ENCODE results near the gene SLC30A7. TPM values are rescaled to one million over a fixed set of nuclear protein-coding genes. Genes with fewer than 3 reads are reported as not detected.
"Not testable (repeated sequence)": the region's sequence is repeated elsewhere in the genome, so short reads cannot be mapped to it uniquely, and the experiment has no call there.

Gene SLC30A7
- total and polyA plus RNA-seq, 5 donors: 2.1 to 12.3 (median 9.1) TPM

DNA sequence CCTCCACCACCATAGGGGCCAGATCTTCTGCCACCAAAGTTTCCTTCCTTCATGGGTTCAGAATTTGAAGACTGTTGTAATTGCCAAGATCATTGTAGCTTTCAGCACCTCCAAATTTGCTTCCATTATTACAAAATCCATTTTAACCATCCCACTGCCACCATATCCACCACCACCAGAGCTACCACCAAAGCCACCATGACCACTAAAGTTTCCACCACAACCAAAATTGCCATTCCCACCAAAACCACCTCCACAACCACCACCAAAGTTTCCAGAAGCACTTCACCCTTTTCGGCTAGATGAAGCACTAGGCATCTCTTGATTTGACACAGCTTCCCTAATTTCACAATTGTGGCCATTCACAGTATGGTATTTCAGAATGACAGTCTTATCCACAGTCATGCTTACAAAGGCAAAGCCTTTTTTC lies 45.2 kb downstream of the SLC30A7 start:
- Histone ChIP-seq H3K9me3 (ENCODE audit: control insufficient read depth, low read length) (no peaks in the 10 kb centered on the region), H3K4me1 (ENCODE audit: control insufficient read depth, insufficient read depth, low read length) (no peaks in the 10 kb centered on the region), H3K4me3 (ENCODE audit: low read length) (no peak overlapping the region), H3K27ac (ENCODE audit: low read length) (no peak overlapping the region), H3K27me3 (ENCODE audit: control insufficient read depth, insufficient read depth) (no peaks in the 10 kb centered on the region)
- WGBS: 86% methylated on average over 1 of the region's 1 CpG
- ATAC-seq (no peak), DNase-seq (no peak)
- intact Hi-C loops (cut with DNase I): no loop called here

DNA sequence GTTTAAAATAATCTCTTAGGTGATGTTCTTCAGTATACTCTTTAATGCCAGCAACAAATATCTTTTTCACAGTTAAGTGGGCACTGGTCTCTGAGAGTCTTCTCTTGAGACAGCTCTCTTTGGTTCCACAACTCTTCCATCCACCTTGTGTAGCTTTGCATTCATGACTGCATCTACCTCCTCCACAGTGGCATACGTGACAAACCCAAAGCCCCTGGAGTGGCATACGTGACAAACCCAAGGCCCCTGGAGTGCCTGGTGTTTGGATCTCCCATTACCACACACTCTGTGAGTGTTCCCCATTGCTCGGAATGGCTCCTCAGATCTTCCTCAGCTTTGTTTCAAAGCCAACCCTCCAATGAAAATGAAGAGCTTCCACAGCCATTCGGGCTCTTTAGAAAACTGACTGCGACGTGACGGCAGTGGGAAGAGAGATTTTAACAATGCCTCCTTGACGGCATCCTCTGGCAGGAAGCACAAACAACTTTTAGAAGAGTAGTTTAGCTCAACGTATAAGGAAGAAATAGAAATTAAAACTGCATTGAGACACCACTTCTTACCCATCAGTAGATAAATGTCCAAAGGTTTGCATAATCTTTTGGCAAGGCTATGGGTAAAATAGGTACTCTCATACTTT lies 45.8 kb downstream of the SLC30A7 start:
- WGBS: 94% methylated on average over 9 of the region's 9 CpGs
- Histone ChIP-seq H3K4me1 (ENCODE audit: control insufficient read depth, insufficient read depth, low read length) (no peaks in the 10 kb centered on the region), H3K4me3 (ENCODE audit: low read length) (no peak overlapping the region), H3K27me3 (ENCODE audit: control insufficient read depth, insufficient read depth) (no peaks in the 10 kb centered on the region), H3K27ac (ENCODE audit: low read length) (no peak overlapping the region), H3K9me3 (ENCODE audit: control insufficient read depth, low read length) (no peaks in the 10 kb centered on the region)
- ATAC-seq: no peak
- intact Hi-C loops (cut with DNase I): no loop called here
- DNase-seq: no peak

DNA sequence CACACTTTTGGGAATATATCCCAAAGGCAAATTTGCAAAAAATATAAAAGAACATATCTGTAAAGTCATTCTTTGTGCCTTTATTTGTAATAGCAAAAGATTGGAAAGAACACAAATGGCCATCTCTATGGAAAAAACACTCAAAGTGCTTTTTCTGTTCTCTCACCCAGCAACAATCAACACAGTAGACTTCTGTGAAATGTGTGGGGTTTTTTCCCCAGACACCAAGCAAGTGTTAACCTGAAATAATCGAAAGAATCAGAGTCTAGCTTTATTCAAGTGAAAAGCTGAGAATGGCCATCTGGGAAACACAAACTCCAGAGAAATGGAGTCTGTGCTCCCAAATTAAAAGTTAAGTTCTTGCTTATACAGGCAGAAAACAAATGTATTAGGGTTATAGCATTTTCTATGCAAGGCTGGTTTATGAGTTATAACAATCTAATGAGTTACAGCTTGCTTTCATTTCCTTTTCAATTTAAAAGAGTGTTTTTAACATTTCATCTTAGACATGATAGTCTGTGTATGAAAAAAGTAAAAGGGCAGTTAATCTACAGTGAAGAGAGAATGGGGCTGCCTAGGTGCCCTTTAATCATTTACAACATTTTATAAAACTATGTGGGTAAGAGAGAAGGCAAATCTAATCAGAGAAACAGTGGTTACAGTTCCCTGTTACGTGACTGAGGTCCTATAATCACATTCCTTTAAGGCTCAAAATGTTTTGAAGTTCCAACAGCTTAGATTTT lies 46.6 kb downstream of the SLC30A7 start:
- ATAC-seq (no peak), DNase-seq (no peak)
- 88% methylated on average over 2 of the region's 2 CpGs for WGBS
- Histone ChIP-seq H3K4me3 (ENCODE audit: low read length) (no peak overlapping the region), H3K27me3 (ENCODE audit: control insufficient read depth, insufficient read depth) (no peaks in the 10 kb centered on the region), H3K27ac (ENCODE audit: low read length) (no peak overlapping the region), H3K9me3 (ENCODE audit: control insufficient read depth, low read length) (no peaks in the 10 kb centered on the region), H3K4me1 (ENCODE audit: control insufficient read depth, insufficient read depth, low read length) (no peaks in the 10 kb centered on the region)
- intact Hi-C loops (cut with DNase I): no loop called here

DNA sequence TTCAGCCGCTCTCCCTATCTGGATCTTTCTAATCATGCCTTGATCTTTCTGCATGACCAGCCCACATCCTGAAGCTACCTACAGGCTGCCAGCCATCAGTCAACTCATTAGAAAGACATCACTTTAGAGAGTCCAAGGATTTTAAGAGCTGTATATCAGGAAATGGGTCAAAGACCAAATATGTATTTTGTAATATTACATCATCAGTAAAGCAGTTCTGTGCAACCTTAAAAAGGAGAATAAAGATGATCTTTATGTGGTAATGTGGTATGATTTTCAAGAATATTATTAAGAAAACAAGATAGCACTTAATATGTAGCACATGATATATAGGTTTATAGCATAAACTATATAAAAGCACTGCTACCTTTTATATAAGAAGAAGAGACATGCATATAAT lies 47.6 kb downstream of the SLC30A7 start:
- Histone ChIP-seq H3K9me3 (ENCODE audit: control insufficient read depth, low read length) (no peaks in the 10 kb centered on the region), H3K27me3 (ENCODE audit: control insufficient read depth, insufficient read depth) (no peaks in the 10 kb centered on the region), H3K4me1 (ENCODE audit: control insufficient read depth, insufficient read depth, low read length) (no peaks in the 10 kb centered on the region), H3K27ac (ENCODE audit: low read length) (no peak overlapping the region), H3K4me3 (ENCODE audit: low read length) (no peak overlapping the region)
- intact Hi-C loops (cut with DNase I): no loop called here
- ATAC-seq (no peak), DNase-seq (no peak)
- 94% methylated on average over 1 of the region's 1 CpG for WGBS

DNA sequence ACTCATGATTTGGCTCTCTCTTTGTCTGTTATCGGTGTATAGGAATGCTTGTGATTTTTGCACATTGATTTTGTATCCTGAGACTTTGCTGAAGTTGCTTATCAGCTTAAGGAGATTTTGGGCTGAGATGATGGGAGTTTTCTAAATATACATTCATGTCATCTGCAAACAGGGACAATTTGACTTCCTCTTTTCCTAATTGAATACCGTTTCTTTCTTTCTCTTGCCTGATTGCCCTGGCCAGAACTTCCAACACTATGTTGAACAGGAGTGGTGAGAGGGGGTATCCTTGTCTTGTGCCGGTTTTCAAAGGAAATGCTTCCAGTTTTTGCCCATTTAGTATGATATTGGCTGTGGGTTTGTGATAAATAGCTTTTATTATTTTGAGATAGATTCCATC lies 50.2 kb downstream of the SLC30A7 start:
- WGBS: 93% methylated on average over 3 of the region's 3 CpGs
- ATAC-seq; DNase-seq; H3K4me1 ChIP-seq (ENCODE audit: control insufficient read depth, insufficient read depth, low read length); H3K4me3 ChIP-seq (ENCODE audit: low read length); H3K9me3 ChIP-seq (ENCODE audit: control insufficient read depth, low read length); H3K27me3 ChIP-seq (ENCODE audit: control insufficient read depth, insufficient read depth); H3K27ac ChIP-seq (ENCODE audit: low read length); intact Hi-C loops (cut with DNase I): not testable (repeated sequence)

DNA sequence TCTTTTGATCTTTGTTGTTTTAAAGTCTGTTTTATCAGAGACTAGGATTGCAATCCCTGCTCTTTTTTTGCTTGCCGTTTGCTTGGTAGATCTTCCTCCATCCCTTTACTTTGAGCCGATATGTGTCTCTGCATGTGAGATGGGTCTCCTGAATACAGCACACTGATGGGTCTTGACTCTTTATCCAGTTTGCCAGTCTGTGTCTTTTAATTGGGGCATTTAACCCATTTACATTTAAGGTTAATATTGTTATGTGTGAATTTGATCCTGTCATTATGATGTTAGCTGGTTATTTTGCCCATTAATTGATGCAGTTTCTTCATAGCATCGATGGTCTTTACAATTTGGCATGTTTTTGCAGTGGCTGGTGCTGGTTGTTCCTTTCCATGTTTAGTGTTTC lies 51.9 kb downstream of the SLC30A7 start:
- intact Hi-C loops (cut with DNase I); H3K27me3 ChIP-seq (ENCODE audit: control insufficient read depth, insufficient read depth); H3K9me3 ChIP-seq (ENCODE audit: control insufficient read depth, low read length); H3K4me3 ChIP-seq (ENCODE audit: low read length); ATAC-seq; H3K27ac ChIP-seq (ENCODE audit: low read length); H3K4me1 ChIP-seq (ENCODE audit: control insufficient read depth, insufficient read depth, low read length); DNase-seq: not testable (repeated sequence)
- 98% methylated on average over 3 of the region's 3 CpGs for WGBS

DNA sequence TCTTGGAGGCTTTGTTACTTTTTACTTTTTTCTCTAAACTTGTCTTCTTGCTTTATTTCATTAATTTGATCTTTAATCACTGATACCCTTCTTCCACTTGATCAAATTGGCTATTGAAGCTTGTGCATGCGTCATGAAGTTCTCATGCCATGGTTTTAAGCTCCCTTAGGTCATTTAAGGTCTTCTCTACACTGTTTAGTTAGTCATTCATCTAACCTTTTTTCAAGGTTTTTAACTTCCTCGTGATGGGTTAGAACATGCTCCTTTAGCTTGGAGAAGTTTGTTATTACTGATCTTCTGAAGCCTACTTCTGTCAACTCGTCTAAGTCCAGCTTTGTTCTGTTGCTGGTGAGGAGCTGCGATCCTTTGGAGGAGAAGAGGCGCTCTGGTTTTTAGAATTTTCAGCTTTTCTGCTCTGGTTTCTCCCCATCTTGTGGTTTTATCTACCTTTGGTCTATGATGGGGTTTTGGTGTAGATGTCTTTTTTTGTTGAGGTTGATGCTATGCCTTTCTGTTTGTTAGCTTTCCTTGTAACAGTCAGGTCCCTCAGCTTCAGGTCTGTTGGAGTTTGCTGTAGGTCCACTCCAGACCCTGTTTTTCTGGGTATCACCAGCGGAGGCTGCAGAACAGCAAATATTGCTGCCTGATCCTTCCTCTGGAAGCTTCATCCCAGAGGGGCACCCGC lies 53.0 kb downstream of the SLC30A7 start:
- WGBS: 94% methylated on average over 7 of the region's 7 CpGs
- not testable (repeated sequence) for H3K9me3 ChIP-seq (ENCODE audit: control insufficient read depth, low read length)

DNA sequence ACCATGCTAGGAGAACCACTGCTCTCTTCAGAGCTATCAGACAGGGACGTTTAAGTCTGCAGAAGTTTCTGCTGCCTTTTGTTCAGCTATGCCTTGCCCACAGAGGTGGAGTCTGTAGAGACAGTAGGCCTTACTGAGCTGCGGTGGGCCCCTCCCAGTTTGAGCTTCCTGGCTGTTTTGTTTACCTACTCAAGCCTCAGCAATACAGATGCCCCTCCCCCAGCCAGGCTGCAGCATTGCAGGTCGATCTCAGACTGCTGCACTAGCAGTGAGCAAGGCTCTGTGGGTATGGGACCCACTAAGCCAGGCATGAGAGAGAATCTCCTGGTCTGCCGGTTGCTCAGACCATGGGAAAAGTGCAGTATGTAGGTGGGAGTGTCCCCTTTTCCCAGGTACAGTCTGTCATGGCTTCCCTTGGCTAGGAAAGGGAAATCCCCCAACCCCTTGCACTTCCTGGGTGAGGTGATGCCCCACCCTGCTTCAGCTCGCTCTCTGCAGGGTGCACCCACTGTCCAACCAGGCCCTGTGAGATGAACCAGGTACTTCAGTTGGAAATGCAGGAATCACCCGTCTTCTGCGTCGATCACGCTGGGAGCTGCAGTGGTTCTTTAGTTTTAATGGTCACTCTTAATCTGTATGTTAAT lies 53.7 kb downstream of the SLC30A7 start:
- not testable (repeated sequence) for H3K27ac ChIP-seq (ENCODE audit: low read length); H3K4me3 ChIP-seq (ENCODE audit: low read length); H3K27me3 ChIP-seq (ENCODE audit: control insufficient read depth, insufficient read depth); H3K4me1 ChIP-seq (ENCODE audit: control insufficient read depth, insufficient read depth, low read length); H3K9me3 ChIP-seq (ENCODE audit: control insufficient read depth, low read length)
- 77% methylated on average over 9 of the region's 9 CpGs for WGBS
- peak; percentile 26 to 73 (median 61) for DNase-seq
- intact Hi-C loops (cut with DNase I): loop anchor here in 1 of 4 donors (10.0 kb wide), 1 partner anchor 65 kb away; no protein-coding TSS in a partner anchor
- peak in 1 of 2 donors; percentile 39 for ATAC-seq

More for the DNA sequence above, 53.0 kb downstream of the SLC30A7 start:
- H3K27ac ChIP-seq (ENCODE audit: low read length); H3K4me1 ChIP-seq (ENCODE audit: control insufficient read depth, insufficient read depth, low read length); DNase-seq; H3K27me3 ChIP-seq (ENCODE audit: control insufficient read depth, insufficient read depth); intact Hi-C loops (cut with DNase I); ATAC-seq; H3K4me3 ChIP-seq (ENCODE audit: low read length): not testable (repeated sequence)

DNA sequence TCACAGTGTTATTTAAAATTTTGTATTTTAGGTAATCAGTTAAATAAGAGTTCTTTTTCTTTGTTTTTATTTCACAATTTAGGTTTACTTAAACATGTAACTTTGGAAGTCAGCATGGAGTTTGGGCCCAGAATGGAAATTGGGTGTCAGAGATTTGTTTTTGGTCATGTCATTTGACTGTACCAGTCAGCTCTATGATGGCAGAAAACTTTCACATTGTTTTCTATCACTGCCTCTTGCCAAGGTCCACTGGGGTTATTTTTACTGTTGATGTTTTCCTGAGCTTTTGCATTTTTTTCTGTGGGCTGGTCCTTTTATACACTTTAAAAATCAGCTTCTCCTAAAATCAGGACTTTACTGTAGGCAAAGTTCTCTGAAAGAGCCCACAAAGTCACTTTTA lies 54.4 kb downstream of the SLC30A7 start:
- H3K27me3 ChIP-seq (ENCODE audit: control insufficient read depth, insufficient read depth): no peaks in the 10 kb centered on the region
- peaks cover 5% of the 10 kb centered on the region for H3K4me1 ChIP-seq (ENCODE audit: control insufficient read depth, insufficient read depth, low read length)
- no peak overlapping the region for H3K27ac ChIP-seq (ENCODE audit: low read length)
- no peaks in the 10 kb centered on the region for H3K9me3 ChIP-seq (ENCODE audit: control insufficient read depth, low read length)
- DNase-seq (no peak), ATAC-seq (no peak)
- intact Hi-C loops (cut with DNase I): loop anchor here in 1 of 4 donors (10.0 kb wide), 1 partner anchor 64 kb away; no protein-coding TSS in a partner anchor
- H3K4me3 ChIP-seq (ENCODE audit: low read length): no peak overlapping the region

DNA sequence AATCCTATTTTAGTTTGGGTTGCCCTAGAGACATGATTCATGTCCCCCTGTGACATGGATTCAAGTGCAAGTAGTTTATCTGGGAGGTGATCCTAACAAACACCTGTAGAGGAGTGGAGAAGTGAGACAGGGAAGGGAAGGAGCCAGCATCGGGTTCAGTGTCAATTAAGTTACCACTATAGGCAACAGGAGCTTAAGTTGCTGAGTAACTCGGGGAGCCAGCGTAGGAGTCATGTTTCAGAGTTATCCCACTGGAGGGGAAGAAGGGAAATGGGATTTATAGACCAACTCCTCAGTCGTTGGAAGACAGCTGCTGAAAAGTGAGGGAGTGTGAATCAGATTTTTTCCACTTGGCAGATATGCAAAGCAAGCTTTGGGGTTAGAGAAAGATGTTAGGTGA lies 54.9 kb downstream of the SLC30A7 start:
- 45% methylated on average over 4 of the region's 4 CpGs for WGBS
- DNase-seq (no peak), ATAC-seq (no peak)
- no peak overlapping the region for H3K4me3 ChIP-seq (ENCODE audit: low read length)
- H3K4me1 ChIP-seq (ENCODE audit: control insufficient read depth, insufficient read depth, low read length): peaks cover 5% of the 10 kb centered on the region
- H3K9me3 ChIP-seq (ENCODE audit: control insufficient read depth, low read length): no peaks in the 10 kb centered on the region
- intact Hi-C loops (cut with DNase I): loop anchor here in 1 of 4 donors (10.0 kb wide), 1 partner anchor 64 kb away; no protein-coding TSS in a partner anchor
- H3K27ac ChIP-seq (ENCODE audit: low read length): no peak overlapping the region
- H3K27me3 ChIP-seq (ENCODE audit: control insufficient read depth, insufficient read depth): no peaks in the 10 kb centered on the region
